ENCODE data around the gene C1QL4. TPM values are rescaled to one million over a fixed set of nuclear protein-coding genes. Genes with fewer than 3 reads are reported as not detected.

C1QL4 gene
- total RNA-seq, 1 experiment from 2014 or later: 2.6 TPM

Other genes with a start within 250 kb of the C1QL4 start
- gene DHH, start 242.4 kb downstream of the C1QL4 start, total RNA-seq (2014; rRNA removed; shearing (Covaris generic)): 0.02 TPM in 1 of 2 replicates, not detected in the other
- gene LMBR1L, start 226.3 kb downstream of the C1QL4 start, total RNA-seq (2014; rRNA removed; shearing (Covaris generic)): 10.6 and 27.3 TPM in 2 replicates
- 3,840 and 4,099 TPM in 2 replicates for gene TUBA1B, start 205.8 kb downstream of the C1QL4 start, total RNA-seq (2014; rRNA removed; shearing (Covaris generic))
- gene TUBA1A, start 148.1 kb downstream of the C1QL4 start, total RNA-seq (2014; rRNA removed; shearing (Covaris generic)): 403 and 523 TPM in 2 replicates
- gene TUBA1C, start 72.1 kb downstream of the C1QL4 start, total RNA-seq (2014; rRNA removed; shearing (Covaris generic)): 1,223 and 1,559 TPM in 2 replicates
- 0.10 TPM in 1 of 2 replicates, not detected in the other for gene PRPH, start 42.0 kb downstream of the C1QL4 start, total RNA-seq (2014; rRNA removed; shearing (Covaris generic))
- gene TROAP, start 13.9 kb downstream of the C1QL4 start, total RNA-seq (2014; rRNA removed; shearing (Covaris generic)): 39.8 and 56.9 TPM in 2 replicates
- 14.3 TPM in 2 replicates for gene DNAJC22, start 9.7 kb upstream of the C1QL4 start, total RNA-seq (2014; rRNA removed; shearing (Covaris generic))
- 24.4 and 34.1 TPM in 2 replicates for gene SPATS2, start 30.3 kb upstream of the C1QL4 start, total RNA-seq (2014; rRNA removed; shearing (Covaris generic))
- 0.70 and 1.6 TPM in 2 replicates for gene KCNH3, start 201.8 kb upstream of the C1QL4 start, total RNA-seq (2014; rRNA removed; shearing (Covaris generic))
- 71.7 and 77.8 TPM in 2 replicates for gene MCRS1, start 231.0 kb upstream of the C1QL4 start, total RNA-seq (2014; rRNA removed; shearing (Covaris generic))